Measurements from ENCODE around the gene CCDC6.
"Not testable (repeated sequence)": the region's sequence is repeated elsewhere in the genome, so short reads cannot be mapped to it uniquely, and the experiment has no call there.

CCDC6 gene

DNA sequence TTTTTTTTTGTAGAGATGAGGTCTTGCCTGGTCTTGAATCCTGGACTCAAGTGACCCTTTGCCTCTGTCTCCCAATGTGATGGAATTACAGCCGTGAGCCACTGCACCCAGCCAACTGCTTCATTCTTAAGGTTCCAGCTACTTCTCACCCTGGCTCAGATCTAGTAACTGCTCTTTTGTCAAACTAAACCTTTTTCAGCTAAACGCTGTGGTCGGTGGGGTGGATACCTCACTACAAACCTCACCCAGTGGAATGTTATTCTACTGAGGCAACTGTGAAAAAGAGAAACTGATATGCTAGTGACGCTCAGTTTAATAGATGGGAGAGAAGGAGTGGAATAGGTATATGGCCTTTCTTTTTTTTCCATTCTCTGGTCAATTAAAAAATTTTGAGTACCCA, 151.4 kb downstream of the CCDC6 start:
- no peak for DNase-seq (ENCODE audit: low read depth)

DNA sequence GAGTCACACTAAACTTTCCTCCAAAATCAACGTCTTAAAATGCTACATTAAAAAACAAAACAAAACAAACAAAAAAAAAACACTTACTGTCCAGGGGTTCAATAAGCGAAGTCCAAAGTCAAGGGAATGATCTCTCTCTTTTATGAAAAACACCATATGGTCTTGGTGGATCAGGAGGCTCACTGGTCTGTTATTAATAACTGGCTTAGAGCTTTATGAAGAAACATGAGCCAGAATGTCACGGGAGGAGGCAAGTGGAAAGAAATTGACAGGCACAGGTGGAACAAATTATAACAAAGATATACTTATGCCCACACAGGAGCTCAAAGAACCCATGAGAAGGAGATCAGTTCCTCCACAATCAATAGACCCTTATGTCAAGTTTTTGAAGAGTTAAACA, 153.1 kb downstream of the CCDC6 start, which contains the start of gene MRLN:
TSS of gene MRLN (minus strand) at position 189 of the 400 bp plus-strand sequence.
- no peak for DNase-seq (ENCODE audit: low read depth)

DNA sequence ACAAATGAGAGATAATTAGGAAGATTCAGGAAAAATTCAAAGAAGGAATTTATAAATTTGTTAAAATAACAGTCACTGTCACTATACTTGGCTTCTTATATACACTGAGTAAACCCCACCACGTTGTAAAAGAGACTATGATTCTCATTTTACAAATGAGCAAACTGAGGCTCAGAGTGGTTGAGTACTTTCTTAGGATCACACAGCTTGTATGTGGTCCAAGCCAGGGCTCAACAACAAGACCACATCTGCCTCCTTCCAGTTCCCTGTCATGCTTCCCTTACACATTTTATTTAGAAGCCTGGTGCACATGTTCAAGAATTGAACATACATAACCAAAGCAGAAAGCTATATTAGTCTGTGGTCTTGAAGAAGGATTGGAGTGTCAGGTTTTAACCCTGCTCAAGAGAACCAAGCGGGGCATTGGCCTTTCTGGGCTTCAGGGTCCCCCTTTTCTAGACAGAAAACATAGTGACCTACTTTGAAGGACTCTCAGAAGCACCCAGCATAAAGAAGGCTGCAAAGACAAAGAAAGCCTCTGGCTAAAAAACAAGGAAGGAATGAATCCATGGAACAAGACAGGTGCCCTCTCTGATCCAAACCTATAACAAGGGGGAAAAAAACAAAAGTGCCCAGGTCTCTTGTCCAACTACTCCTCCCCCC, 153.9 kb downstream of the CCDC6 start:
- no peak for DNase-seq (ENCODE audit: low read depth)

DNA sequence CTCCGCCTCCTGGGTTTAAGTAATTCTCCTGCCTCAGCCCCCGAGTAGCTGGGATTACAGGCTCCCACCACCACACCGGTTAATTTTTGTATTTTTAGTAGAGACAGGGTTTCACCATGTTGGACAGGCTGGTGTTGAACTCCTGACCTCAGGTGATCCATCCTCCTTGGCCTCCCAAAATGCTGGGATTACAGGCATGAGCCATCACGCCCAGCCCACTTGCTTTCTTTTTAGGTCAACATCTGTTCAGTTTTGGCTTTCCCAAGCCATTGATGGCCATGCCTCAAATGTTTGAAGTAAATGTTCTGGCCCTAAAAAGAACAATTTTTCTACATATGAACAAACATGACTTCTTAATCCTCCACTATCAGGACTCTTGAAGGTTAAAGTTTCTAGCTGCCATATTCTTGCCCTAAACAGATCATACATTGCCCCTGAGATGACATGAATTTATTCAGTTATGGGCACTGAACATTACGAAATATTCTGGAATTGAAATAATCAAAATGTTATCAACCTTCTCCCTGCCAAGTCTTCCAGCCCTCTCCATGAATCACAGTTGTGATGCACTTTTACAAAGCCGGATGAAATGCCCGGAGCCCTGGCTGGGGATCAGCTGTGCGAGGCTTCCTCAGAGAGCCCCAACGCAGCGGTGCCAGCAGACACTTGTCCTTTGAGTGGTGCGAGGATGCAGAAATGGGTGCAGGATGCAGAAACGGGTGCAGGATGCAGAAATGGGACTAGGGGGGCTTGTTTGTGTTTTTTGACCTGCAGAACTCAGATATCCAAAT, 156.0 kb downstream of the CCDC6 start:
- DNase-seq (ENCODE audit: low read depth): no peak

DNA sequence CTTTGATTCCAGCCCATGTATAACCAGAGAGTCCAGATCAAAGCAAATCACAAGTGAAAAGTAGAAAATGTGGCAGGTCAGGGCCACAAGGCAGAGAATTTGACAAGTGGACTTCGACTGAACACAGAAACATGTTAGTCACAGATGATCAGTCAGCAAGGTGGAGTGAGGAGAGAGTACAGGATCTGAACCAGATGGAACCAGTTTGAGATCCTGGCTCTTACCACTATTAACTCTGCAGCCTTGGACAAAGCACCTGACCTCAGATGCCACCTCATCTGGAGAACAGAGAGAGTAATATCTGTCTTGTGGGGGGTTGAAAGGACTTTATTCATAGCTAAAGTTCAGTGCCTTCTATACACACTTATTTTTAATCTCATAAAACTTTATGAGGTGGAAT, 157.5 kb downstream of the CCDC6 start:
- no peak for DNase-seq (ENCODE audit: low read depth)

DNA sequence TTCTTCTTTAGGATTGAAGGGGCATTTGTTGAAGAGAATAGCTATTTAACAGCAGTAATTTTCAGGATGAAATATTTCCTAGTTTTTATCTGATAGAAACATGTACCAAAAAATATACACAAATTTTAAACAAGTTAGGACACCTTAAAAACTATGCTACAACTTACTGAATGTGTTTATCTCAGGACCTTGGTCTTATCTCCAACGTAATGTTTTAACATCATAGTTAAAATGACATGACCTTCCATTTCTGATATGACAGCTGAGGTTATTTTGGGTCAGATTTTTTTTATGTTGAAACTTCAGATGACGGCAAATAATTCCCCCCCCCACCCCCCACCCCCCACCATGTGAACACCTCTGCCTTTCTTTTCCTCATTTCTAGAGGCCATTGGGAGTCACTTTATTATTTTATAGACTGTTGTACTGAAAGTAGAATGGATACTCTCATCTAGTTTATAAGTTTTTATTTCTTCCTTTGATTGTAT, 161.1 kb downstream of the CCDC6 start:
- no peak for DNase-seq (ENCODE audit: low read depth)

DNA sequence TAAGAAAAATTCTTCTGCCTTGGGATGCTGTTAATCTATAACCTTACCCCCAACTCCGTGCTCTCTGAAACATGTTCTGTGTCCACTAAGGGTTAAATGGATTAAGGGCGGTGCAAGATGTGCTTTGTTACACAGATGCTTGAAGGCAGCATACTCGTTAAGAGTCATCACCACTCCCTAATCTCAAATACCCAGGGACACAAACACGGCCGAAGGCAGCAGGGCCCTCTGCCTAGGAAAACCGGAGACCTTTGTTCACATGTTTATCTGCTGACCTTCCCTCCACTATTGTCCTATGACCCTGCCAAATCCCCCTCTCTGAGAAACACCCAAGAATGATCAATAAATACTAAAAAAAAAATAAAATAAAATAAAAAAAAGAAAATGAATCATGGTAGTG, 161.6 kb downstream of the CCDC6 start:
- DNase-seq (ENCODE audit: low read depth): not testable (repeated sequence)

DNA sequence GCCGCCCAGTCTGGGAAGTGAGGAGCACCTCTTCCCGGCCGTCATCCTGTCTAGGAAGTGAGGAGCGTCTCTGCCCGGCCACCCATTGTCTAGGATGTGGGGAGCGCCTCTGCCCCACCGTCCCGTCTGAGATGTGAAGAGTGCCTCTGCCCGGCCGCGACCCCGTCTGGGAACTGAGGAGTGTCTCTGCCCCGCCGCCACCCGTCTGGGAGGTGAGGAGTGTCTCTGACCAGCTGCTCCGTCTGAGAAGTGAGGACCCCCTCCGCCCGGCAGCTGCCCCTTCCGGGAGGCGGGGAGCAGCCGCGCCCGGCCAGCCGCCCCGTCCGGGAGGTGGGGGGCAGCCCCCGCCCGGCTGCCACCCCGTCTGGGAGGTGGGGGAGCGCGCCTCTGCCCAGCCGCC, 162.2 kb downstream of the CCDC6 start:
- DNase-seq (ENCODE audit: low read depth): not testable (repeated sequence)

DNA sequence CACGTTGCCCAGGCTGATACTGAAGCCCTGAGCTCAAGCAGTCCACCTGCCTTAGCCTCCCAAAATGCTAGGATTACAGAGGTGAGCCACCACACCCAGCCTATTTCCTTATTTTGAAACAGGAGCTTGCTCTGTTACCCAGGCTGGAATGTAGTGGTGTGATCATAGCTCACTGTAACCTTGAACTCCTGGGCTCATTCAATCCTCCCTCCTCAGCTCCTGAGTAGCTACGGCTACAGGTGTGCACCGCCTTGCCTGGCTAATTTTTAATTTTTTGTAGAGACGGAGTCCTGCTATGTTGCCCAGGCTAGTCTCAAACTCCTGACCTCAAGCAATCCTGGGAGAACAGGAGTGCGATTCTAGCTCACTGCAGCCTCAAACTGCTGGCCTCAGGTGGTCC, 164.8 kb downstream of the CCDC6 start:
- no peak for DNase-seq (ENCODE audit: low read depth)

DNA sequence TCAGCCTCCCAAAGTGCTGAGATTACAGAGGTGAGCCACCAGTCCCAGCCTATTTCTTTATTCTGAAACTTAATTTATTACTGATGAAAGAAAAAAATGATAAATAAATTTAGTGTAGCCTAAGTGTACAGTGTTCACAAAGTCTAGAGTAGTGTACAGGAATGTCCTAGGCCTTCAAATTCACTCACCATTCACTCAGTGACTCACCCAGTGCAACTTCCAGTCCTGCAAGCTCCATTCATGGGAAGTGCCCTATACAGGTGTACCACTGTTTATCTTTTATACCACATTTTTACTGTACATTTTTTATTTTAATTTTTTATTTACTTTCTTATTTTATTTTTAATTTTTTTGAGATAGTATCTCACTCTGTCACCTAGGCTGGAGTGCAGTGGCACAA, 165.3 kb downstream of the CCDC6 start:
- no peak for DNase-seq (ENCODE audit: low read depth)
